Endothelial cell of umbilical vein (primary cell): Measurements from ENCODE around the gene ZBTB7A.

Experiments used
- CTCF ChIP-seq, 2 donors: IDR thresholded peaks; 1 replicate in 1 of 2; 2 replicates in 1 of 2; pipeline ENCODE4 v1.5.1; 2011; ENCODE audit warnings: low read length in 2 of 2, mild to moderate bottlenecking in 2 of 2, moderate library complexity in 2 of 2, control low read depth in 1 of 2, inconsistent platforms in 1 of 2, low read depth in 1 of 2; ENCODE audit not compliant: insufficient read depth in 1 of 2; ENCODE audit errors: extremely low read depth in 1 of 2
- EZH2 ChIP-seq: IDR thresholded peaks from 2 replicates; pipeline ENCODE4 v1.6.1; 2012; ENCODE audit warnings: borderline replicate concordance, low read depth, mild to moderate bottlenecking, moderate library complexity, low read length, inconsistent platforms; ENCODE audit not compliant: severe bottlenecking
- FOS ChIP-seq: IDR thresholded peaks from 2 replicates; pipeline ENCODE4 v1.6.1; 2011; ENCODE audit warnings: mild to moderate bottlenecking, low read length, moderate library complexity, borderline replicate concordance; ENCODE audit not compliant: insufficient read depth
- JUN ChIP-seq: IDR thresholded peaks from 2 replicates; pipeline ENCODE4 v1.6.1; 2011; ENCODE audit warnings: borderline replicate concordance, low read depth; ENCODE audit not compliant: insufficient read length, insufficient read depth
- MAX ChIP-seq: IDR thresholded peaks from 2 replicates; pipeline ENCODE4 v1.6.1; 2011; ENCODE audit not compliant: insufficient read depth, insufficient read length
- POLR2A ChIP-seq: IDR thresholded peaks from 2 replicates; pipeline ENCODE4 v1.6.1; 2012; ENCODE audit warnings: low read depth, mild to moderate bottlenecking, control low read depth, low read length
- POLR2AphosphoS5 ChIP-seq: IDR thresholded peaks from 2 replicates; pipeline ENCODE4 v1.6.1; 2012; ENCODE audit warnings: low read depth, mild to moderate bottlenecking, control low read depth, low read length, moderate library complexity; ENCODE audit not compliant: insufficient read depth

- TF ChIP-seq POLR2A (no peak), POLR2AphosphoS5 (no peak), CTCF (IDR thresholded peaks at IDR 0.05; ENCODE audit: extremely low read depth in 1 of 2, insufficient read depth in 1 of 2, low read depth in 1 of 2, low read length in 2 of 2) (no peak), EZH2 (no peak), FOS (no peak), MAX (no peak), JUN (no peak)
Observed at GRCh38 chr19:4043401-4043800, 23.3 kb downstream of the ZBTB7A start.
